SU-DHL-6 (cell line): ENCODE results near the gene FGD4.

Experiments
- EZH2phosphoT487 ChIP-seq: fragments of 200-600 bp; sonication (generic), shearing (Covaris generic); conservative IDR thresholded peaks from 2 replicates; pipeline ENCODE4 v1.6.1; 2018; ENCODE audit warnings: mild to moderate bottlenecking, antibody characterized with exemption, low read length, moderate library complexity, mixed read lengths
- TF ChIP-seq, protein P1 (sequence below): fragments of 200-600 bp; sonication (generic); IDR thresholded peaks from one replicate; pipeline ENCODE4 v1.5.1; 2017; ENCODE audit warnings: antibody characterized with exemption, mild to moderate bottlenecking, low read length, moderate library complexity; ENCODE audit not compliant: insufficient read depth, poor library complexity, severe bottlenecking

DNA sequence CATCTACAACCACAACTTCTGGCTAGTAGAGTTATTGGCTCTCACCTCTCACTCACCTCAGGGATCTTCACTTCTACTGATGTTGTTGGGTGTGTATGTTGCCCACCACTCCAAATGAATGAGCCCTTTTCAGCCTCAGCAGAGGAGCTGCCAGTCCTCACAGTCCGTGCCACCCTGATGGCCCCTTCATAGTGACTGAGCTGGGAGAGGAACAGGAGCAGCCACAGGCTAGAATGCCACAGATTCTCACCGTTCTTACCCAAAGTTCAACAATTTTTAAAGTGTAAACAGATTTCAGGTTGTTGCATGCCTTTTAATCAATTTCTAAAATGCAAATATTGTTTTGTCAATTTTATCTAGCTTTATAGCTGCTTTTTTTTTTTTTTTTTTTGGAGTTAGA lies 205.2 kb downstream of the FGD4 start:
- TF ChIP-seq EZH2phosphoT487, result no peak
- TF ChIP-seq, protein P1, sequence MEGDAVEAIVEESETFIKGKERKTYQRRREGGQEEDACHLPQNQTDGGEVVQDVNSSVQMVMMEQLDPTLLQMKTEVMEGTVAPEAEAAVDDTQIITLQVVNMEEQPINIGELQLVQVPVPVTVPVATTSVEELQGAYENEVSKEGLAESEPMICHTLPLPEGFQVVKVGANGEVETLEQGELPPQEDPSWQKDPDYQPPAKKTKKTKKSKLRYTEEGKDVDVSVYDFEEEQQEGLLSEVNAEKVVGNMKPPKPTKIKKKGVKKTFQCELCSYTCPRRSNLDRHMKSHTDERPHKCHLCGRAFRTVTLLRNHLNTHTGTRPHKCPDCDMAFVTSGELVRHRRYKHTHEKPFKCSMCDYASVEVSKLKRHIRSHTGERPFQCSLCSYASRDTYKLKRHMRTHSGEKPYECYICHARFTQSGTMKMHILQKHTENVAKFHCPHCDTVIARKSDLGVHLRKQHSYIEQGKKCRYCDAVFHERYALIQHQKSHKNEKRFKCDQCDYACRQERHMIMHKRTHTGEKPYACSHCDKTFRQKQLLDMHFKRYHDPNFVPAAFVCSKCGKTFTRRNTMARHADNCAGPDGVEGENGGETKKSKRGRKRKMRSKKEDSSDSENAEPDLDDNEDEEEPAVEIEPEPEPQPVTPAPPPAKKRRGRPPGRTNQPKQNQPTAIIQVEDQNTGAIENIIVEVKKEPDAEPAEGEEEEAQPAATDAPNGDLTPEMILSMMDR, result no peak
